NCI-H146 treated with DMSO at 0.1 percent for 48 hours (cell line): ENCODE data around the gene CNTNAP2.
"Not testable (repeated sequence)": the region's sequence is repeated elsewhere in the genome, so short reads cannot be mapped to it uniquely, and the experiment has no call there.

ENCODE experiments used
- DNase-seq: peaks from one replicate; lab custom pipeline; 2025; ENCODE audit not compliant: unreplicated experiment; lab: John Stamatoyannopoulos, UW

The CNTNAP2 gene

GRCh38 chr7:147801762-147802161 is 1685.2 kb downstream of the CNTNAP2 start:
- DNase-seq, result not testable (repeated sequence)

- DNase-seq, result no peak
These were observed 1686.5 kb downstream of the CNTNAP2 start for GRCh38 chr7:147803151-147803550.

- peak; percentile 61 for DNase-seq
These were observed 1687.0 kb downstream of the CNTNAP2 start for GRCh38 chr7:147803606-147804005.

- DNase-seq, result no peak
These were observed 1687.4 kb downstream of the CNTNAP2 start for GRCh38 chr7:147804032-147804431.

GRCh38 chr7:147805996-147806576 is 1689.5 kb downstream of the CNTNAP2 start:
- DNase-seq, result no peak

- DNase-seq, result no peak
These were observed 1693.2 kb downstream of the CNTNAP2 start for GRCh38 chr7:147809786-147810185.

GRCh38 chr7:147810269-147810668 is 1693.7 kb downstream of the CNTNAP2 start:
- DNase-seq, result no peak

- DNase-seq, result no peak
These were observed 1695.3 kb downstream of the CNTNAP2 start for GRCh38 chr7:147811923-147812322.

GRCh38 chr7:147813316-147813715 is 1696.7 kb downstream of the CNTNAP2 start:
- no peak for DNase-seq

GRCh38 chr7:147818317-147818716 is 1701.7 kb downstream of the CNTNAP2 start:
- no peak for DNase-seq

GRCh38 chr7:147824671-147825070 is 1708.1 kb downstream of the CNTNAP2 start:
- no peak for DNase-seq

- DNase-seq, result no peak
These were observed 1712.4 kb downstream of the CNTNAP2 start for GRCh38 chr7:147829016-147829415.

- DNase-seq, result no peak
These were observed 1717.0 kb downstream of the CNTNAP2 start for GRCh38 chr7:147833557-147833956.

GRCh38 chr7:147833970-147834369 is 1717.4 kb downstream of the CNTNAP2 start:
- DNase-seq, result no peak

GRCh38 chr7:147852833-147853232 is 1736.2 kb downstream of the CNTNAP2 start:
- DNase-seq, result no peak

- no peak for DNase-seq
These were observed 1740.8 kb downstream of the CNTNAP2 start for GRCh38 chr7:147857152-147858140.

- no peak for DNase-seq
These were observed 1741.8 kb downstream of the CNTNAP2 start for GRCh38 chr7:147858421-147858820.

GRCh38 chr7:147859033-147859432 is 1742.4 kb downstream of the CNTNAP2 start:
- no peak for DNase-seq

- DNase-seq, result no peak
These were observed 1742.9 kb downstream of the CNTNAP2 start for GRCh38 chr7:147859486-147859885.

GRCh38 chr7:147861058-147861716 is 1744.6 kb downstream of the CNTNAP2 start:
- no peak for DNase-seq

- no peak for DNase-seq
These were observed 1745.3 kb downstream of the CNTNAP2 start for GRCh38 chr7:147861945-147862344.

- DNase-seq, result no peak
These were observed 1752.9 kb downstream of the CNTNAP2 start for GRCh38 chr7:147869456-147869855.
